B cell (primary cell): ENCODE data around the gene SLC25A48. TPM values are rescaled to one million over a fixed set of nuclear protein-coding genes. Genes with fewer than 3 reads are reported as not detected.

Source experiments
- ATAC-seq: fragments of 200-7000 bp; cut with Tn5 transposase; one replicate; pipeline ENCODE4 v1.10.0; 2021; ENCODE audit warnings: low read depth, mild to moderate bottlenecking, moderate number of reproducible peaks, moderate library complexity
- CTCF ChIA-PET: fragments of 350-600 bp; sonication (Branson Sonifier 250); formaldehyde crosslinking; loops from one replicate; lab custom pipeline; 2021; ENCODE audit warnings: antibody characterized with exemption, inconsistent platforms; lab: Charles Lee
- POLR2A ChIA-PET: fragments of 350-600 bp; sonication (Branson Sonifier 250); formaldehyde crosslinking; loops from one replicate; lab custom pipeline; 2021; ENCODE audit warnings: antibody characterized with exemption; lab: Charles Lee
- DNase-seq: peaks from one replicate; pipeline ENCODE4 v3.0.0; 2013
- H2AFZ ChIP-seq: 2 replicates; pipeline ENCODE4 v1.6.1; 2012; ENCODE audit warnings: mild to moderate bottlenecking, low read depth, low read length; ENCODE audit not compliant: insufficient read depth, poor library complexity, severe bottlenecking
- H3K27ac ChIP-seq, 2 donors: 1 replicate in 1 of 2; 2 replicates in 1 of 2; pipeline ENCODE4 v1.5.1; 2012 to 2013; ENCODE audit warnings: low read length in 2 of 2, mild to moderate bottlenecking in 2 of 2, moderate library complexity in 1 of 2
- H3K27me3 ChIP-seq, 4 experiments: fragments of 200-600 bp in 1 of 4; sonication (generic) in 1 of 4; replicated peaks in 1 of 4; 1 replicate in 2 of 4; 2 replicates in 2 of 4; pipeline versions ENCODE4 v1.6.1 to v1.7.0; 2013 to 2016; ENCODE audit warnings: low read length in 3 of 4, mild to moderate bottlenecking in 2 of 4, mixed read lengths in 1 of 4, moderate library complexity in 1 of 4; ENCODE audit not compliant: insufficient read depth in 4 of 4, control insufficient read depth in 3 of 4; ENCODE audit errors: control extremely low read depth in 1 of 4
- H3K36me3 ChIP-seq, 2 experiments: replicated peaks in 1 of 2; 1 replicate in 1 of 2; 2 replicates in 1 of 2; pipeline versions ENCODE4 v1.6.1 to v1.7.1; 2013; ENCODE audit warnings: low read length in 1 of 2; ENCODE audit not compliant: insufficient read depth in 2 of 2, control insufficient read depth in 1 of 2; ENCODE audit errors: control extremely low read depth in 1 of 2, extremely low read depth in 1 of 2
- H3K4me1 ChIP-seq, 2 donors: fragments of 200-600 bp in 1 of 2; sonication (generic) in 1 of 2; 1 replicate in 1 of 2; 2 replicates in 1 of 2; pipeline versions ENCODE4 v1.5.1 to v1.6.1; 2013 to 2017; ENCODE audit warnings: low read length in 2 of 2; ENCODE audit not compliant: control insufficient read depth in 2 of 2, insufficient read depth in 2 of 2
- H3K4me2 ChIP-seq: replicated peaks from 2 replicates; pipeline ENCODE3; 2012; ENCODE audit warnings: mild to moderate bottlenecking, low read depth, low read length; ENCODE audit not compliant: poor library complexity, severe bottlenecking
- H3K4me3 ChIP-seq, 5 experiments: fragments of 200-600 bp in 1 of 5; sonication (generic) in 1 of 5; 1 replicate in 3 of 5; 2 replicates in 2 of 5; pipeline versions ENCODE4 v1.5.1 to v1.7.0; 2011 to 2016; ENCODE audit warnings: low read length in 4 of 5, mild to moderate bottlenecking in 4 of 5, low read depth in 2 of 5, control low read depth in 1 of 5, moderate library complexity in 1 of 5; ENCODE audit not compliant: insufficient read depth in 1 of 5; ENCODE audit errors: control extremely low read depth in 1 of 5, extremely low read depth in 1 of 5
- H3K79me2 ChIP-seq: fragments of 200-600 bp; sonication (generic); one replicate; pipeline ENCODE4 v1.6.0; 2016; ENCODE audit warnings: low read length; ENCODE audit not compliant: control insufficient read depth, insufficient read depth
- H3K9ac ChIP-seq: fragments of 200-600 bp; sonication (generic); 2 replicates; pipeline ENCODE4 v1.6.1; 2017; ENCODE audit warnings: mild to moderate bottlenecking, low read length, moderate library complexity
- H3K9me3 ChIP-seq, 3 donors: one replicate each; pipeline versions ENCODE4 v1.6.1 to v1.7.1; 2013; ENCODE audit warnings: low read length in 2 of 3; ENCODE audit not compliant: control insufficient read depth in 2 of 3, insufficient read depth in 1 of 3; ENCODE audit errors: control extremely low read depth in 1 of 3
- H4K20me1 ChIP-seq: 2 replicates; pipeline ENCODE4 v1.6.0; 2012; ENCODE audit warnings: mild to moderate bottlenecking, low read length; ENCODE audit not compliant: insufficient read depth, control insufficient read depth, poor library complexity, severe bottlenecking
- H3K27ac Mint-ChIP-seq: one replicate; pipeline ENCODE4 v1.8.0; 2021; ENCODE audit warnings: mixed read lengths
- H3K27me3 Mint-ChIP-seq: one replicate; pipeline ENCODE4 v1.8.0; 2021; ENCODE audit warnings: mixed read lengths
- H3K4me1 Mint-ChIP-seq: one replicate; pipeline ENCODE4 v1.8.0; 2021; ENCODE audit warnings: mixed read lengths
- H3K4me3 Mint-ChIP-seq: one replicate; pipeline ENCODE4 v1.8.0; 2021; ENCODE audit warnings: mixed read lengths
- H3K9me3 Mint-ChIP-seq: one replicate; pipeline ENCODE4 v1.8.0; 2022; ENCODE audit warnings: mixed read lengths; ENCODE audit not compliant: insufficient read depth
- EZH2 ChIP-seq: IDR thresholded peaks from 2 replicates; pipeline ENCODE4 v1.6.1; 2012; ENCODE audit warnings: borderline replicate concordance, low read depth, mild to moderate bottlenecking, moderate library complexity, low read length; ENCODE audit not compliant: insufficient read depth, poor library complexity, severe bottlenecking
- WGBS: methylation state at CpG from one replicate; pipeline ENCODE4 v1.1.5; 2013; ENCODE audit warnings: missing lambda C conversion rate; ENCODE audit not compliant: insufficient coverage; 5-methylcytosine and 5-hydroxymethylcytosine counted together
- intact Hi-C: fragments of 100-400 bp; cut with micrococcal nuclease; formaldehyde crosslinking; loops from one replicate; pipeline ENCODE4 v1.10.0; 2022
- polyA plus RNA-seq: library from polyadenylated mRNA; depleted of rRNA; stranded (reverse); fragments of >200 nt; gene quantifications from 2 replicates; pipeline ENCODE4 v1.2.3, GENCODE V29; 2012
- total RNA-seq, 2 donors: library from RNA; stranded (reverse); fragments of 120-200 nt in 1 of 2; gene quantifications; 1 replicate in 1 of 2; 2 replicates in 1 of 2; pipeline versions ENCODE4 v1.2.3 to v1.2.4, GENCODE V29; 2013 to 2022
- TF ChIP-seq, protein P1 (sequence below): fragments of 200-600 bp; IDR thresholded peaks from one replicate; pipeline ENCODE4 v1.8.0; 2022; ENCODE audit warnings: antibody characterized with exemption, mild to moderate bottlenecking

The SLC25A48 gene
- total and polyA plus RNA-seq, 2 donors (not counting 1 experiment from before 2014, with no cell fraction given): not detected

DNA sequence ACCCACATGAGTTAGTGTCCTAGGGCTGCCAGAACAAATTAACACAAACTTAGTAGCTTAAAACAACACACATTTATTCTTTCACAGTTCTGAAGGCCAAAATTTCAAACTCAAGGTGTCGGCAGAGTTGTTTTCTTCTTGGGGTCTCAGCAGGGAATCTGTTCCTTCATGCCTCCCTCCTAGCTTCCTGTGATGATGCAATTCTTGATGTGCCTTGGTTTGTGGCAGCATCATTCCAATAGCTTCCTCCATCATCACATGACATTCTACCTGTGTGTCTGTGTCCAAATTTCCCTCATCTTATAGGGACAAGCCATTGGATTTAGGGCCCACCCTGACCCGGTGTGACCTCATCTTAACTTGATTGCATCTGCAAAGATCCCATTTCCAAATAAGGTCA lies 12.2 kb upstream of the SLC25A48 start:
- Histone ChIP-seq H2AFZ (no peak overlapping the region), H4K20me1 (no peaks in the 10 kb centered on the region), H3K9ac (no peak overlapping the region), H3K4me1 (no peaks in the 10 kb centered on the region), H3K4me2 (no peak overlapping the region), H3K4me3 (no peak overlapping the region), H3K36me3 (no peaks in the 10 kb centered on the region), H3K27me3 (no peaks in the 10 kb centered on the region), H3K9me3 (peaks cover 0 to 4% (median 0%) of the 10 kb centered on the region in 3 donors), H3K79me2 (no peaks in the 10 kb centered on the region), H3K27ac (no peak overlapping the region)
- ATAC-seq (no peak), DNase-seq (no peak)
- no peak for TF ChIP-seq EZH2
- TF ChIP-seq, protein P1, sequence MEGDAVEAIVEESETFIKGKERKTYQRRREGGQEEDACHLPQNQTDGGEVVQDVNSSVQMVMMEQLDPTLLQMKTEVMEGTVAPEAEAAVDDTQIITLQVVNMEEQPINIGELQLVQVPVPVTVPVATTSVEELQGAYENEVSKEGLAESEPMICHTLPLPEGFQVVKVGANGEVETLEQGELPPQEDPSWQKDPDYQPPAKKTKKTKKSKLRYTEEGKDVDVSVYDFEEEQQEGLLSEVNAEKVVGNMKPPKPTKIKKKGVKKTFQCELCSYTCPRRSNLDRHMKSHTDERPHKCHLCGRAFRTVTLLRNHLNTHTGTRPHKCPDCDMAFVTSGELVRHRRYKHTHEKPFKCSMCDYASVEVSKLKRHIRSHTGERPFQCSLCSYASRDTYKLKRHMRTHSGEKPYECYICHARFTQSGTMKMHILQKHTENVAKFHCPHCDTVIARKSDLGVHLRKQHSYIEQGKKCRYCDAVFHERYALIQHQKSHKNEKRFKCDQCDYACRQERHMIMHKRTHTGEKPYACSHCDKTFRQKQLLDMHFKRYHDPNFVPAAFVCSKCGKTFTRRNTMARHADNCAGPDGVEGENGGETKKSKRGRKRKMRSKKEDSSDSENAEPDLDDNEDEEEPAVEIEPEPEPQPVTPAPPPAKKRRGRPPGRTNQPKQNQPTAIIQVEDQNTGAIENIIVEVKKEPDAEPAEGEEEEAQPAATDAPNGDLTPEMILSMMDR: no peak
- intact Hi-C loops: no loop called here
- CTCF ChIA-PET: interaction anchor here (1.4 kb wide), 1 partner anchor 19 kb away, joined by 3 read pairs; no protein-coding TSS in a partner anchor
- H3K4me3 Mint-ChIP-seq: no peak overlapping the region
- peaks cover 1% of the 10 kb centered on the region for H3K27me3 Mint-ChIP-seq
- H3K27ac Mint-ChIP-seq: no peak overlapping the region
- no peaks in the 10 kb centered on the region for H3K4me1 Mint-ChIP-seq
- POLR2A ChIA-PET: no interaction called here
- H3K9me3 Mint-ChIP-seq: no peaks in the 10 kb centered on the region
- 100% methylated on average over 1 of the region's 2 CpGs for WGBS

DNA sequence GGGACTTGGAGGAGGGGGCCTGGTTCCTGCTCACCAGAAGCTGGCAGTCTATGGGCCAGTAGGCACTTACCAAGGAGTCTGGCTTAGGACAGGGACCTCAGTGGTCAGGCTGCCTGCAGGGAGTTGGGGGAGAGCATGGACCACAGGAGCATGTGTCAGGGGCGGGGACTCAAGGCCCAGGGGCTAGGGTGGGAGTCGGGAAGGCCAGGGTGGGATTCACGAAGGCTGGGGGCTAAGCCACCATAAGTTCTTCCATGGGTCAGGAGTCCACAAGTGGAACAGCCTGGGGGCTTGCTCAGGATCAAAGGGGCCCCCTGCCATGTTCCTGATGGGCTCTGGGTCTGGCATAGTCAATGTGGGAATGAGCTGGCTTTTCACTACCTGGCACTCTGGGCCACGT lies 11.5 kb upstream of the SLC25A48 start:
- H3K27ac ChIP-seq: no peak overlapping the region
- no peak for DNase-seq
- no peak overlapping the region for H3K27ac Mint-ChIP-seq
- H3K4me1 ChIP-seq: no peaks in the 10 kb centered on the region
- no peak overlapping the region for H2AFZ ChIP-seq
- ATAC-seq: no peak
- H3K27me3 ChIP-seq: no peaks in the 10 kb centered on the region
- no peaks in the 10 kb centered on the region for H3K36me3 ChIP-seq
- no peak for TF ChIP-seq EZH2
- TF ChIP-seq, protein P1: no peak
- no peak overlapping the region for H3K4me2 ChIP-seq
- H3K79me2 ChIP-seq: no peaks in the 10 kb centered on the region
- no peaks in the 10 kb centered on the region for H3K9me3 Mint-ChIP-seq
- no peak overlapping the region for H3K9ac ChIP-seq
- ChIA-PET CTCF (interaction anchor here (1.4 kb wide), 1 partner anchor 18 kb away, joined by 3 read pairs; no protein-coding TSS in a partner anchor), POLR2A (no interaction called here)
- H3K4me3 ChIP-seq: no peak overlapping the region
- 81% methylated on average over 4 of the region's 4 CpGs for WGBS
- H3K4me3 Mint-ChIP-seq: no peak overlapping the region
- no peaks in the 10 kb centered on the region for H3K4me1 Mint-ChIP-seq
- H3K9me3 ChIP-seq: peaks cover 0 to 6% (median 0%) of the 10 kb centered on the region in 3 donors
- H4K20me1 ChIP-seq: no peaks in the 10 kb centered on the region
- intact Hi-C loops: no loop called here
- no peaks in the 10 kb centered on the region for H3K27me3 Mint-ChIP-seq
